Fibroblast of skin of left quadriceps (primary cell): ENCODE results near the gene RGS3.

ENCODE experiments used
- DNase-seq, 2 experiments: peaks; one replicate each; pipeline ENCODE4 v3.0.0-alpha.2; 2013; ENCODE audit warnings: low read depth in 2 of 2

Gene RGS3

DNA sequence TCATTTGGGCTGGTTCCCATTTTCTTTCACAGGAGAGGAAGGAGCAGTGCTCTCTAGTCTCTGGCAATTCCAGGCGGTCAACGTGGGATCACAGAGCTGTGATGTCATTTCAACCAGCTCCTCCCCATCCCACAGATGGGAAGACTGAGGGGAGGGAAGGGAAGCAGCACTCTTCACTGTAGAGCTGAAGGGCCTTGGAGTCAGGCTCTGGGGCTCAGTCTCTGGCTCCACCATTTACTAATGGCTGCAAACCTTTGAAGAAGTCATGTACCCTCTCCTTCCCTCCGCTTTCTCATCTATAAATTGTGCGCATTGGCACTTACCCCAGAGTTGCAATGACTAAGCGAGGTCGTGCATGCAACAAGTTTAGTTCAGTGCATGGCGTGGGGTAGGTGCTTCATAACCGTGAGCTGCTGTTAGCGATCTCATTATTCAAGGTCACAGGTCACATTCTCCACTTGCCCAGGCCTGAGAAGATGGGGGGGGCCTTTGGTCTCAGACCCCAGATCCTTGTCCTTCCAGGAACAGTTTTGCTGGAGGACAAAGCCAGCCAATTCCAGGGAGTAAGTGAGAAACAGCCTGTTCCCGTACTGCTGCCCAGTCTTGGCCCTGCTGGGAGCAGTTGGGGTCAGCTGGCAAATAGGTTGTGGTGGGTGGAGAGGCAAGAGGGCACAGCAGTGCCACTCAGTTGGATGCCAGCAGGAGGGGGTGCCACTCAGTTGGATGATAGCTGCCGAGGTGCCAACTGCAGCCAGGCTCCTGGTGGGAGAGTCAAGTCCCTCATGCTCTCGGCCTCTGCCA, 136.7 kb downstream of the RGS3 start:
- DNase-seq = no peak

DNA sequence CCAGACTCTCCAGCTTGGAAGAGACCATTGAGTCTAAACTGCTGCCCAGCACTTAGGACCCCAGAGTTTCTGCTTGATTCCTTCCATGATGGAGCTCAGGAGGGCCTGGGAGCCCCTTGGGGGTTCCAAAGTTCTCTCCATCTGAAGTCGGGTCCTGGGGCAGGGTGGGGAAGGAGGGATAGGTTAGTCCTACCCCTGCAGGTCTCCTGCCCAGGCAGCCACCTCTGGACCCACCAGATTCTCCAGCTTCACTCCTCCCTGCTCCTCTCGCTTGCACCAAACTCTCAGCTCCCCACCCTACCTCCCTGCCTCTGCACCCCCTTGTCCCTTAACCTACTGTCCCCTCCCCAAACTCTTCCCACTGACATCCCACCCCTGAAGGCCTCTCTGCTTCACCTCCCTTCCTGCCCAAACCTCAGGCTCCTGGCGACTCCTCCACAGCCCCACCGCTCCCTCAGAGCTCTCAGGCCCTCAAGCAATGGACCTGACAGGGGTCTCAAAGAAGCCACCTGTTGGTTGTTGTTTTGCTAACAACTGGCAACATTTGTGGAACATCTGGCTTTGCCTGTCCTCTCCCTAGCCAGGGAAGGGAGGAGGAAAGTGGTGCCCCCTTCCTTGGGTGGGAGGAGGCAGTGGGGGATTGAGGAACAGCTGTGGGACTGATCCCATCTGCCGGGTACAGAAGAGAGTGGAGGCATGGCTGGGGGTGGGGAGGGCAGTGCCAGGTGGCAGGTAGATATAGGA, 137.5 kb downstream of the RGS3 start:
- DNase-seq = no peak

DNA sequence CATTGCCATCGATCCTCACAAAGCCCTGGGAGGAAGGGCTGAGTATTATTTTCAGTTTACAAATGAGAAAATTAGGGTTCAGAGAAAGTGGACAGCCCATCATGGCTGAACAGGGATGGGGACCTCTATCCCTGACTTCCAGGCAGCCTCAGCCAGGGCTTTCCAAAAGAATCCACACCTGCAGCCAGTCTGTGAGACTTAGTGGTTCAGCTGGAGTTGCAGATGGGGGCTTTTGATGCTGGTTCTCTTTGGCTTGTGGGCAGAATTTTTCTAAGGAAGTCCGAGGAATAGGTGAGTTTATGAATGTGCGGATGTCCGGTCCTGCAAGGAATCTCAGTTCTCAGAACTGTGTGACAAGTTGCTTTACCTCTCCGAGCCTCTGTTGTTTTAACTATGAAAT, 138.1 kb downstream of the RGS3 start:
- no peak for DNase-seq

DNA sequence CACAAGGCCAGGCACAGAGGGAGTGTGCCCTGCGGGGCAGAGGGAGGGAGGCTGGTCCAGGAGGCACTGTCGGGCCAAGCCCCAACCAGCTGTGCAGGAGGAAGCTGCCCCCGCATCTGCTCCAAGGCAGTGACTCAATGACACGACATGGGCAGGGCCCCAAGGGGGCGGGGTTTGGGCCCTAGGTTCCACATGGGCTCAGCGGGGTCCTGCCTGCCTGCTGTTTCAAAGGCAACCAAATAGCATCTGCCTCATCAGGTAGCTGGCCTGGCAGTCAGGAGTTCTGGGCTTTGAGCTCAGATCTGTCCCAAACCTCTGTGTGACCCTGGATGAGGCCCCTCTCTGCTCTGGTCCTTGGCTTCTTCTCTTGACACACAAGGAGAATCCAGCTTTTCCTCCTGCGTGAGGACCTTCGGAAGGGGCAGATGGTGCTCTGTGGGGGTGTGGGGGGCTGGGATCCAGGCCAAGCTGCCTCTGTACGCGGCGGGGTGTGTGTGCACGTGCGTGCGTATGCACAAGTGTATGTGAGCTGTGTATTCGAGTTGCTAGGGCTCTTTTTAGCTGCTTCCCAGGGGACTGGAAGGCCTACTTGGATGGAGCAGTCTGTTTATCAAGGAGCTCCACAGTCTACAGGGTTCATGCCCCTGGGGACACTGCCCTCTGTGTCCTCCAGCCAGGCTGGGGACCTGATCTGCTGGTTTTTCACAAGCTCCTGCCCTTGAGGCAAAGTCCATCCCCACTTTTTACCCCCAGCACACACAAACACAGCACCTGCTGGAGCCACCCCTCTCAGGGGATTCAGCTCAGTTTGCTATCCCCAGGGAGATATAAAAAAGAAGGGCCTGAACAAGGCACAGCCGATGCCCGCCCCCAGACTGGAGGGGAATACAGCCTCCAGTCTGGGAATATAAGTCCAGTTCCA, 138.9 kb downstream of the RGS3 start:
- peak in 1 of 2 experiments; percentile 47 for DNase-seq

DNA sequence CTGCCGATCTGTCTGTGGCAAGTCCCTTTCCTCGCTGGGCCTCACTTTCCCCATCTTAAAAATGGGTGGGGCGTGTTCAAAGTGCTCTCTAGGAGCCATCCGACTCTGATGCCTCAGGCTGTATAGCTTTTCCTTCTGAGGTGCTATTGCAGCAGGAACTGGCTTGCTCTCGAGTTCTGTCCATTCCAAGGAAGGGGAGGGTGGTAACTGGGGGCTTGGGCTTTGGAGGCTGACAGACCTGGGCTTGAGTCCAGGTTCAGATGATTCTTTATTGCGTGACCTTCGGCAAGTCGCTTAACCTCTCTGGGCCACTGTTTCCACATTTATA, 139.5 kb downstream of the RGS3 start:
- DNase-seq = no peak

DNA sequence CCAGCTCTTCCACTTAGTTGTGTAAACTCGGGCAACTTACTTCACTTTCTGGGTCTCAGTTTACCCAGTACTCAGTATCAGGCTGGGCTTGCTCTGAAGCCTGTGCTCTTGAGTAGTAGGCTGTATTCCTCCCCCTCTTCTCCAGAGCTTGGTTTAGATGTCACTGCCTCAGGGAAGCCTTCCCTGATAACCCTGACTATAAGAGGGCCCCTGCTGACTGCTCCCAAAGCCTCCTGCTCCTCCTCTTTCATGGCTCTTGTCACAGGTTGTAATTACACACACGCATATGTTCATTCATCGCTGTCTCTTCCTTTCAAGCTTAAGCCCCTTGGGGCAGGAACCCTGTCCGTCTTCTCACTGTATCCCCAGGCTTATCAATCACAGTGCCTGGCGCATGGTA, 140.2 kb downstream of the RGS3 start:
- DNase-seq = no peak

DNA sequence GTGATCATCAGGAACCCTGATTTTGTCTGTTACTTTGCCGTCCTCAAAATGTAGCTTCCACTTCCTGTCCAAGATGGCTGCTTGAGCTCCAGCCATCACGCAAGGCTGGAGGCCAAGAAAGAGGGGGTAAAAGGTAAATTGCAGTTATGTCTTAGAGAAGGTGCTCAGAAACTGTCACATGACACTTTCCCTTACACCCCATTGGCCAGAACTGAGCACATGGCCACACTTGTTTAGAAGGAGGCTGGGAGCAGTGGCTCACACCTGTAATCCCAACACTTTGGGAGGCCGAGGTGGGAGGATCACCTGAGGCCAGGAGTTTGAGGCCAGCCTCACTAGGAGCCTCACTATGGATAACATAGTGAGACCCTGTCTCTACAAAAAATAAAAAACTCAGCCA, 140.9 kb downstream of the RGS3 start:
- no peak for DNase-seq

DNA sequence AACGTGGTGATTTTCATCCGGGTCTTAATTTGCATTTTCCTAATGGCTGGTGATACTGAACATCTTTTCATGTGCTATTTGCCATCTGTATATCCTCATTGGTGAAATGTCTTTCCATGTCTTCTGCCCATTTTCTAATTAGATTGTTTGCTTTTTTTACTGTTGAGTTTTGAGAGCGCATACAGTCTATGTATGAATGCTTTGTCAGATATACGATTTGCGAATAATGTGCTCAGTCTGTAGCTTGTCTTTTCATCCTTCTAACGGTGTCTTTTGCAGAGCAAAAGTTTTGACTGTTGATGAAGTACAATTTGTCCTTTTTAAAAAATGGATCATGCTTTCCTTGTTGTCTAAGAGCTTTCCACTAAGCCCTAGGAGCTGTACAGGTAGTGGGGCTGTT, 143.0 kb downstream of the RGS3 start:
- DNase-seq = no peak

DNA sequence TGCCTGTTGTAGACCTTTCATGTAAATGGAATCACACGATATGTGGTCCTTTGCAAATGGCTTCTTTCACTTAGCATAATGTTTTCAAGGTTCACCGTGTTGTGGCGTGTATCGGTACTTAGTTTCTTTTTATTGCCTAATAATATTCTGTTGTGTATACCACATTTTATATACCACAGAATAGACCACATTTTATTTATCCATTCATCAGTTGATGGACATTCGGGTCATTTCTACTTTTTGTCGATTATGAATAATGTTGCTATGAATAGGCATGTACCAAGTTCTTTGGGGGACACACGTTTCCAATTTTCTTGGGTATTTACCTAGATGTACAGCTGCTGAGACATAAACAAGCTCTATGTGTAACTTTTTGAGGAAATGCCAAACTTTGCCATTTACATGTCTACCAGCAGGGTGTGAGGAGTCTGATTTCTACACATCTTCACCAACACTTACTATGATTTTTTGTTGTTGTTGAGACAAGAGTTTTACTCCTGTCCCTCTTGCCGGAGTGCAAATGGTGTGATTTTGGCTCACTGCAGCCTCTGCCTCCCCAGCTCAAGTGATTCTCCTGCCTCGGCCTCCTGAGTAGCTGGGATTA, 144.7 kb downstream of the RGS3 start:
- DNase-seq = no peak

DNA sequence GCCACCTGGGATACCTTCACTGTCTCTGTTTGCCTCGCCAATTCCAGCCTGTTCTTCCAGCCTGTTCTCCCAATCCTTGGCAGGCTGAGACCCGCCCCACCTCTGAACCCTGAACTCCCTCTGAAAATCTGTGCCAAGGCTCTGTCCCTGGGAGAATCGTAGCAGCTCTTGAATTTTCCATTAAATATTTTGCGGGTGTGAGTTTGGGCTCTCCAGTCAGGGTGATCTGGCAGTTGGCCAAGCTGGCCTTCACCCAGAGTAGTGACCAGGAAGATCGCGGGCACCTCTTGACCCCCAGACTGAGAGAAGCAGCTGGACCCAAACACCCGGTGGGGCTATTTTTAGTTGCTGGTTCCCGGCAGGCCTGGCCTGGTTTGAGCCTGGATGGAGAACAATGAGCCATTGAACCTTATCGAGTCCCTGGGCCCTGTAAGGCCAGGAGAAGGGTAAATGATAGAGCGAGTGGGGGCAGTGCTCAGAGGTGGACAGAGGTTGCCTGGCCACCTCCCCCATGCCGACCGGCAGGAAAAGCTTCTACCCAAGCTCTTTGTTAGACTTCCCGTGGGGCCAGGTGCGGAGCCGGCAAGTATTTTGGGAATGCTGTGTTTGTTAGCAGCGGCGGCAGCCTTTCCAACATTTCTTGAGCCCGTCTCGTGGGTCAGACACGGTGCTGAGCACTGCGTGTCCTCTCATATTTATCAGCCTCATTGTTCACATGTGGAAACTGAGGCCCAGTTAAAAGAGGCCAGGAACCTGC, 146.2 kb downstream of the RGS3 start:
- no peak for DNase-seq

DNA sequence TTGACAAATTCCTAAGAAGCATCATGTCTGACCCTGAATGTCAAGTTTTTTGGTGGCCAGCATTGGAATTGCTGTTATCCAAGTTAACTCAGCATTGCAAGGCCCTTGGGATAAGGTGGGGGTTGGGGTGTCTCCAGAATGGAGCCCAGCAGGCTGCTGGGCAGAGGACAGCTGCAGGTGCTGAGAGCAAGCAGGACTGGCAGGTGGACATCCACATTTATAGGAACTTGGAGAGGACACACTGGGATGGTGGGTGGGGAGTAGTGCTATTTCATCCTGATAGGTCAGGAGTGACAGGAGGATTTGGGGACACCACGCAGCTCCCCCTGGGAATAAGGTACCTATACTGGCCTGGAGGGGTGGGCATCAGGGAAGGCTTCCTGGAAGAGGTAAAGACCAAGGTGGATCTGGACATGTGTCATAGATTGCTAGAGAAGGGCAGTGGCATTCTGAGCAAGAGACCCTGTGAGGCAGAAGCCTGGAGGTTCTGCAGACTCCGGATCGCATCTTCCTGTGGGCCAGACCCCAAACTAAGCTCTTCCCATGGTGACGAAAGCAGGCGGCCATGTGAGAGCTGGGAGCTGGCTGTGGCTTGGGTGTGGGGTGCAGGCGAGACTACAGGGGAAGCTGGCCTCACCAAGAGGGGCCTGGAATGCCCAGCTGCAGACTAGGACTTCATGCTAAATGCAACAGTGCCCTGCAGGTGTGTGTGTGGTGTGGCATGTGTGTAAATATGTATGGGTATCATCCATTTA, 148.1 kb downstream of the RGS3 start:
- no peak for DNase-seq

DNA sequence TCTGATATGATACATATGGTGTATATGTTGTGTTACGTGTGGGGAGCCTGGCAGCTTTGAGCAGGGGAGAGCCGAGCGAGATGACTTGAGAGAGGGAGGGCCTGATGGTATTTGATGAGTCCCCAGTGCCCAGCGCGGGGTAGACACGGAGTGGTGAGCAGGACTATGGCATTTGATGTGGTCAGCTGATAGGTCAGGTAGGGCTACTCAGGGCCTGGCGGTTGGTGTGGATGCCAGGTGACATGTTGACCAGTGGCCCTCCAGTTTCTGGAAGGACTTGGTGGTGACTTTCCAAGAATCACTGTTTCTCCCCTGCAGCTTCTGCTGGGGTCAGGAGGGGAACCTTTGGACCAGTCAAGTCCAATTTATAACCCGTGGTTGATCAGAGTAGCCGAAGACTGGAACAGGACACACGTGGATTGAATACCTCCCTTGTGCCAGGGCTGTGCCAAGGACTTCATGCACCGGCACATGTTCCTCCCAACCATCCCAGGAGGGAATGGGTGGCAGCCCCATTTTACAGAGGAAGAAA, 148.8 kb downstream of the RGS3 start:
- no peak for DNase-seq

DNA sequence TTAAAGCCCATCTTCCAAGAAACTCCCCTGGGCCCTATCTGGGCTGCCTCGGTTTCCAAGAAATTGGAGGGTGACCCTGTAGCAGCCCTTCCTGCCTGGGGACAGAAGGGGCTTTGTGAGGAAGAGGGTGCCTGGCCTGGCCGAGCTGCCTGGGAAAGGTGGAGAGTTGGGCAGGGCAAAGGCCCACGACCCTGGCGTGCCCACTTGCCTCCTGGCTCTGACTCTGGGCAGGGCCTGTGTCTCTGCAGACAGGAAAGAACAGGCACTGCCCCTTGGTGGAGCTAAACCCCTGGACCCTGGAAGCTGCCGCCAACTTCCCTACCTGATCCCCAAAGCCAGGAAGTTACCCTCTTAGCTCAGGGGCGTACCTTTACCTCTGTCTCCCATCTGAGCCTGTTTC, 149.3 kb downstream of the RGS3 start:
- no peak for DNase-seq

DNA sequence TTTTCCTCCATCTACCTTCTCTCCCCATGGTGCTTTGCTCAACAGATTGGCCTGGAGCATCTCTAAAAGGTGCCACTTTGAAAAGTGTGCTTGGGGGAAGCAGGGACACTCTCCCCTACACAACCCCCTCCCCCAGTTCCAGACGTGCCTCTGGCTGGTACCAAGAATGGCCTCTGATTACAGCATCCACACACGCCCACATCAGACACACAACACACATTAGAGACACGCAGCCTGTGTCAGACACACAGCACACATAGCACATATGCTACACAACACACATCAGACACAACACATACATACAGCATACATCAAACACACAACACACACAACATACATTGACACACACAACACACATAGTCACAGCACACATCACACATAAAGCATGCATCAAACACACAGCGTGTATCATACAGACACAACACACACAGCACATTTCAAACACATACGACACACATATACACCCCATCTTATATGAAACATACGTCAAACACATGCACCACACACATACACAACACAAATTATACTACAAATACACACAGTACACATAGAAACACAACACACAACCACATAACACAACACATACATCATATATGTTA, 150.4 kb downstream of the RGS3 start:
- no peak for DNase-seq

DNA sequence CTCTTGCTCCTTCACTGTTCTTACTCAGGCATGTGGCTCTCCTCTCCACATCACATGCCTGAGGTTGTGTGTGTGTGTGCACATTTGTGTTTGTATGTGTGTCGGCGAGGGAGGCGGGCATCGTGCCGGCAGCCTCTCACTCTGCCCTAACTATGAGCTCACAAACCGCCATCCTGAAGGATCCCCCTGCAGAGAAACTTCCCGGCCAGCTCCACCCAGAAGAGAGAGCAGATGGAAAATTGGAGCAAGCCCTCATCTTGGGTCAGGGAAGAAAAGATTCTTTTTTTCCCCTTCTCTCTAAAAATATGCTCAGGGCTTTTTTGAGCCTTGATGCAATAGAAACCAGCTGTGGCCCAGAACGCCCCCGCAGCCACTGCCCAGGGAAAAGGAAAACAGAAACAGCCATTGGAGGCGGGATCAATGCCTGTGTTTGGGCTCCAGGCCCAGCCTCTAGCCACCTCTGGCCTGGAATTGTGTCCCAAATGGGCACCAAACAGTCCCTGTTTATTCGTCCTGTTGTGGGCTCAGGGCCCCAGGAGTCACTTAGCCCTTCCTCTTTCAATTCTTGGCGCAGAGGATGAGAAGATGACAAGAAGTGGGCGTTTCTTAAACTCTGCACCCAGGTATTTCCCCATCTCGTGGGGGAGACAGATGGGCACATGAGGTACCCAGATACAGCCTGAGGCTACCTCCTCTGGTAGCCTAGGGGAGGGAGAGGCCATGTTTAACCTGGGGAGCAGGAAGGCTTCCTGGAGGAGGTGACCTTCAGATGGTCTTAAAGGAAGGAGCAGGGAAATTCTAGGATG, 151.5 kb downstream of the RGS3 start:
- DNase-seq = peak in 1 of 2 experiments; percentile 52

DNA sequence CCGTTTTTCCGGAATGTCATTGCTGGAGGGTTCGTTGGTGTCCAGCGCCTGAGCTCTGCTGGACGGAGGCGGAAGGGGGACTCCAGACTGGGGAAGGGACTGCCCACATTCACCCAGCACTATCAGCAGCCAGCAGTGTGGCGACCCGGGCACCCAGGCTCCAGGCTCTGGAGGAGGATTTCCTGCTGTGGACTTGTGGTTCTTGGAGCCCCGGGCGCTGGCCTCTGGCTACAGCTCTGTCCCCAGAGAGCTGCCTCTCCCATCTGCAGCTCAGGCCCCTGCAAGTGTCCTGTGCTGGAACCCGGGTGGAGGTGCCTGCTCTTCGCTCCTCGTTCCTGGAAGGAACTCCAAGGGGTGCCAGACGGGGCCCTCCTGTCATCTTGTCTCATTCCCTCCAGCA, 152.6 kb downstream of the RGS3 start:
- DNase-seq = no peak

DNA sequence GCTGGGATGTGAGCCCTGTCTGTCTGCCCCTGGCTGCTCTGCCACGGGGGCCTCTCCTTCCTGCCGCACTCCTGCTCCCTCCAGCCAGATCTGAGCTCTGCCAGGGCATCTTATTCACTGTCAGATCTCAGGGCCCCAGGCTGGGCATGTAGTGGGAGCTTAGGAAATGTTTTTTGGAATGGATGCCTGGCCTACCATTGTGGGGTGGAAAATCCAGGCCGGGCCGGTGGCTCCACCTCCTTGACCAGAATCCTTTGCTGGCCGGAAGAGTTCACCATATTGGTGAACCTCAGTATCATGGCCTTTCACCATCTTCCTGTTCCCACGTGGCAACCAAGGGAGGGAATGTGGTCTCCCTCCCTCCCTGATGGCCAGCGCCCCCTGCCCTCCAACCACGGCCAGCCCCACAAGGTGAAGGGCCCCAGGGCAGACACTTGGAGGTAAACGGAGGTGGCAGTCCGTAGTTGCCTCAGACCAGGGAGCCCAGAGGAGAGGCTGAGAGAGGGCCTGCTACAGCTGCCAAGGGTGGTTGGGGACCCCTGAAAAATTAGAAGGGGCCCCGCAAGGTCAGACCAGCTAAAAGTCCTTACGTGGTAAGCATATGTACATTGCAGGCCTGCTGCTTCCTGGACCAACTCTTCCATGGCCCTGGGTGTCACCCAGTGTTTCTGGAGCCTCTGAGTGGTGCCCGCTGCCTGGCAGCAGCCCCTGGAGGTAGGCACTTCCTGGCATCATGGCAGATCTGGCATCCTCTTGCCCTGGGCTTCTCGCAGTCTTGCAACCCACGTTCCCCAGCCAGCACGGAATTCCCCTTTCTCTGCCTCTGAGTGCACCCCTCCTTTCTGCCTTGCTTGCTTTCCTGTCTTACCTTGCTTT, 153.3 kb downstream of the RGS3 start:
- DNase-seq = no peak

DNA sequence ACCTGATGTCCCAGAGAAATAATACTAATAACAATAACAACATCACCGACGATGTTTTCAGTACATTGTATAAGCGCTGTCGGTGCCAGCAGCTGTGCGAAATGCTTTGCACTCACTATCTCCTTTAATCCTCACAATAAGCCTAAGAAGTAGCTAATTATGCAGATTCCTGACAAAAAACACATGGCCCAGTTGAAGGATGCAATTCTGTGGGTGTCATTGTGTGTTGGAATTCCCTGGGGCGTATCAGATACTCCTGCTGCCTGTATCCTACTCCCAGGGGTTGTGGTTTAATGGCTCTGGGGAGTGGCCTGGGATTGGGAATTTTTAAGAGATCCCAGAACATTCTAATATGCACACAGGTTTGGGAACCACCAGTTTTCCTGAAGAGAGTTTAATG, 154.0 kb downstream of the RGS3 start:
- no peak for DNase-seq
